Activated CD4-positive, alpha-beta T cell treated with anti-CD3 and anti-CD28 coated beads, Interleukin-2, amount 10 ng/mL, durations not matched to agents 7 days and 5 days (primary cell): ENCODE data around the gene PCDH12. TPM values are rescaled to one million over a fixed set of nuclear protein-coding genes. Genes with fewer than 3 reads are reported as not detected.

Experiments
- CTCF ChIA-PET: fragments of 350-600 bp; sonication (Branson Sonifier 250); formaldehyde crosslinking; loops from one replicate; lab custom pipeline; 2021; ENCODE audit warnings: antibody characterized with exemption; lab: Charles Lee
- POLR2A ChIA-PET: fragments of 350-600 bp; sonication (Branson Sonifier 250); formaldehyde crosslinking; loops from one replicate; lab custom pipeline; 2021; ENCODE audit warnings: antibody characterized with exemption; lab: Charles Lee
- DNase-seq: peaks from one replicate; pipeline ENCODE4 v3.0.0-alpha.2; 2020
- H3K27ac Mint-ChIP-seq: one replicate; pipeline ENCODE4 v1.8.0; 2021; ENCODE audit warnings: mild to moderate bottlenecking, moderate library complexity, mixed read lengths
- H3K27me3 Mint-ChIP-seq: one replicate; pipeline ENCODE4 v1.8.0; 2021; ENCODE audit warnings: mixed read lengths
- H3K36me3 Mint-ChIP-seq: one replicate; pipeline ENCODE4 v1.8.0; 2021; ENCODE audit warnings: low read depth, mixed read lengths
- H3K4me1 Mint-ChIP-seq: one replicate; pipeline ENCODE4 v1.8.0; 2021; ENCODE audit warnings: mixed read lengths
- H3K4me3 Mint-ChIP-seq: one replicate; pipeline ENCODE4 v1.8.0; 2021; ENCODE audit warnings: mild to moderate bottlenecking, moderate library complexity, mixed read lengths
- H3K9me3 Mint-ChIP-seq: one replicate; pipeline ENCODE4 v1.8.0; 2021; ENCODE audit warnings: mixed read lengths
- total RNA-seq, 2 experiments: library from RNA; stranded (reverse); gene quantifications; one replicate each; pipeline ENCODE4 v1.2.3, GENCODE V29; 2021

The PCDH12 gene
- total RNA-seq, 2 experiments from 2014 or later: 0.73 to 0.82 TPM

- no peaks in the 10 kb centered on the region for H3K36me3 Mint-ChIP-seq
- no peak for DNase-seq
- no peaks in the 10 kb centered on the region for H3K9me3 Mint-ChIP-seq
- H3K4me1 Mint-ChIP-seq: peaks cover 46% of the 10 kb centered on the region
- ChIA-PET CTCF (interaction anchor here (0.5 to 2.0 kb wide), 8 partner anchors 23 to 359 kb away, joined by 3 to 7 read pairs (median 4); partner anchors contain the start of genes DELE1, FCHSD1 and PCDH1), POLR2A (no interaction called here)
- H3K27me3 Mint-ChIP-seq: no peaks in the 10 kb centered on the region
- no peak overlapping the region for H3K27ac Mint-ChIP-seq
- no peak overlapping the region for H3K4me3 Mint-ChIP-seq
Measured at GRCh38 chr5:141963701-141964100, 5.7 kb upstream of the PCDH12 start.

GRCh38 chr5:141961466-141961865, 3.5 kb upstream of the PCDH12 start:
- no peak for DNase-seq
- Mint-ChIP-seq H3K27me3 (no peaks in the 10 kb centered on the region), H3K4me1 (peaks cover 53% of the 10 kb centered on the region), H3K36me3 (no peaks in the 10 kb centered on the region), H3K4me3 (no peak overlapping the region), H3K27ac (peak overlapping the region; percentile 95), H3K9me3 (no peaks in the 10 kb centered on the region)
- POLR2A ChIA-PET: interaction anchor here (0.5 to 2.2 kb wide), 3 partner anchors 8 to 278 kb away, joined by 3 to 13 read pairs (median 3); partner anchors contain the start of gene RNF14
- CTCF ChIA-PET: interaction anchor here (0.6 to 7.5 kb wide), 32 partner anchors 9 to 448 kb away, joined by 3 to 107 read pairs (median 6); partner anchors contain the start of genes ARAP3, DELE1, NDFIP1 and PCDH1

GRCh38 chr5:141960449-141961323, 2.7 kb upstream of the PCDH12 start:
- peak overlapping the region; percentile 46 for H3K4me3 Mint-ChIP-seq
- H3K36me3 Mint-ChIP-seq: no peaks in the 10 kb centered on the region
- peak; percentile 95 for DNase-seq
- CTCF ChIA-PET: interaction anchor here (0.6 to 7.5 kb wide), 42 partner anchors 10 to 448 kb away, joined by 3 to 107 read pairs (median 5); partner anchors contain the start of genes ARAP3, DELE1, NDFIP1 and PCDH1
- peak overlapping the region; percentile 95 for H3K27ac Mint-ChIP-seq
- POLR2A ChIA-PET: interaction anchor here (0.7 to 2.2 kb wide), 3 partner anchors 8 to 268 kb away, joined by 3 to 13 read pairs (median 4); partner anchors contain the start of gene RNF14
- no peaks in the 10 kb centered on the region for H3K9me3 Mint-ChIP-seq
- peaks cover 53% of the 10 kb centered on the region for H3K4me1 Mint-ChIP-seq
- H3K27me3 Mint-ChIP-seq: no peaks in the 10 kb centered on the region

- no peak overlapping the region for H3K4me3 Mint-ChIP-seq
- ChIA-PET CTCF (interaction anchor here (0.6 to 7.5 kb wide), 33 partner anchors 9 to 396 kb away, joined by 3 to 107 read pairs (median 6); partner anchors contain the start of genes ARAP3, DELE1, NDFIP1 and PCDH1), POLR2A (interaction anchor here (1.1 to 2.2 kb wide), 2 partner anchors 9 to 267 kb away, joined by 3 to 13 read pairs; partner anchors contain the start of gene RNF14)
- no peaks in the 10 kb centered on the region for H3K36me3 Mint-ChIP-seq
- H3K27ac Mint-ChIP-seq: peak overlapping the region; percentile 55
- no peaks in the 10 kb centered on the region for H3K27me3 Mint-ChIP-seq
- DNase-seq: peak; percentile 22
- no peaks in the 10 kb centered on the region for H3K9me3 Mint-ChIP-seq
- peaks cover 53% of the 10 kb centered on the region for H3K4me1 Mint-ChIP-seq
Measured at GRCh38 chr5:141960018-141960417, 2.0 kb upstream of the PCDH12 start.

- H3K9me3 Mint-ChIP-seq: no peaks in the 10 kb centered on the region
- DNase-seq: no peak
- H3K4me3 Mint-ChIP-seq: peak overlapping the region; percentile 65
- POLR2A ChIA-PET: interaction anchor here (0.6 kb wide), 1 partner anchor 9 kb away, joined by 3 read pairs; no protein-coding TSS in a partner anchor
- peaks cover 60% of the 10 kb centered on the region for H3K4me1 Mint-ChIP-seq
- peak overlapping the region; percentile 86 for H3K27ac Mint-ChIP-seq
- no peaks in the 10 kb centered on the region for H3K36me3 Mint-ChIP-seq
- H3K27me3 Mint-ChIP-seq: no peaks in the 10 kb centered on the region
- CTCF ChIA-PET: interaction anchor here (0.9 to 7.5 kb wide), 12 partner anchors 12 to 409 kb away, joined by 3 to 107 read pairs (median 19); partner anchors contain the start of gene RNF14
Measured at GRCh38 chr5:141958546-141959172, 657 bp upstream of the PCDH12 start.

- Mint-ChIP-seq H3K27ac (peak overlapping the region; percentile 86), H3K4me3 (peak overlapping the region; percentile 65), H3K27me3 (no peaks in the 10 kb centered on the region), H3K36me3 (no peaks in the 10 kb centered on the region), H3K9me3 (no peaks in the 10 kb centered on the region), H3K4me1 (peaks cover 58% of the 10 kb centered on the region)
- ChIA-PET POLR2A (interaction anchor here (1.0 kb wide), 1 partner anchor 12 kb away, joined by 4 read pairs; no protein-coding TSS in a partner anchor), CTCF (interaction anchor here (1.1 to 7.5 kb wide), 6 partner anchors 13 to 338 kb away, joined by 3 to 107 read pairs (median 50); partner anchors contain the start of gene RNF14)
- DNase-seq: no peak
Measured at GRCh38 chr5:141957367-141957996, 520 bp downstream of the PCDH12 start.

GRCh38 chr5:141954194-141954593, 3.8 kb downstream of the PCDH12 start:
- H3K27ac Mint-ChIP-seq: no peak overlapping the region
- H3K27me3 Mint-ChIP-seq: no peaks in the 10 kb centered on the region
- H3K36me3 Mint-ChIP-seq: no peaks in the 10 kb centered on the region
- ChIA-PET CTCF (interaction anchor here (0.9 to 2.8 kb wide), 3 partner anchors 12 to 74 kb away, joined by 3 to 9 read pairs (median 5); partner anchors contain the start of gene RNF14), POLR2A (no interaction called here)
- no peaks in the 10 kb centered on the region for H3K9me3 Mint-ChIP-seq
- H3K4me3 Mint-ChIP-seq: no peak overlapping the region
- DNase-seq: no peak
- H3K4me1 Mint-ChIP-seq: peaks cover 50% of the 10 kb centered on the region

GRCh38 chr5:141952020-141952419, 6.0 kb downstream of the PCDH12 start:
- H3K36me3 Mint-ChIP-seq: no peaks in the 10 kb centered on the region
- H3K4me3 Mint-ChIP-seq: no peak overlapping the region
- H3K4me1 Mint-ChIP-seq: peaks cover 30% of the 10 kb centered on the region
- no peaks in the 10 kb centered on the region for H3K9me3 Mint-ChIP-seq
- ChIA-PET POLR2A (no interaction called here), CTCF (interaction anchor here (0.6 to 3.2 kb wide), 3 partner anchors 9 to 17 kb away, joined by 3 to 21 read pairs (median 5); partner anchors contain the start of gene RNF14)
- no peak for DNase-seq
- no peaks in the 10 kb centered on the region for H3K27me3 Mint-ChIP-seq
- H3K27ac Mint-ChIP-seq: peak overlapping the region; percentile 58

GRCh38 chr5:141951332-141951781, 6.6 kb downstream of the PCDH12 start:
- Mint-ChIP-seq H3K27ac (peak overlapping the region; percentile 58), H3K4me3 (no peak overlapping the region)

GRCh38 chr5:141950207-141951005, 7.6 kb downstream of the PCDH12 start:
- Mint-ChIP-seq H3K27me3 (no peaks in the 10 kb centered on the region), H3K4me3 (no peak overlapping the region), H3K9me3 (no peaks in the 10 kb centered on the region), H3K27ac (no peak overlapping the region), H3K36me3 (no peaks in the 10 kb centered on the region), H3K4me1 (peaks cover 29% of the 10 kb centered on the region)
- no peak for DNase-seq
- ChIA-PET CTCF (interaction anchor here (0.6 to 3.2 kb wide), 5 partner anchors 10 to 259 kb away, joined by 3 to 21 read pairs (median 4); partner anchors contain the start of gene RNF14), POLR2A (no interaction called here)

More at GRCh38 chr5:141951332-141951781, 6.6 kb downstream of the PCDH12 start:
- peak; percentile 22 for DNase-seq
- ChIA-PET POLR2A (no interaction called here), CTCF (interaction anchor here (0.6 to 3.2 kb wide), 5 partner anchors 10 to 259 kb away, joined by 3 to 21 read pairs (median 4); partner anchors contain the start of gene RNF14)
- no peaks in the 10 kb centered on the region for H3K36me3 Mint-ChIP-seq
- H3K4me1 Mint-ChIP-seq: peaks cover 29% of the 10 kb centered on the region
- no peaks in the 10 kb centered on the region for H3K27me3 Mint-ChIP-seq
- H3K9me3 Mint-ChIP-seq: no peaks in the 10 kb centered on the region

- no peaks in the 10 kb centered on the region for H3K27me3 Mint-ChIP-seq
Measured at GRCh38 chr5:141949511-141949910, 8.5 kb downstream of the PCDH12 start.

More at GRCh38 chr5:141949511-141949910, 8.5 kb downstream of the PCDH12 start:
- CTCF ChIA-PET: interaction anchor here (0.6 to 3.2 kb wide), 2 partner anchors 11 to 75 kb away, joined by 4 to 21 read pairs; no protein-coding TSS in a partner anchor
- no peaks in the 10 kb centered on the region for H3K36me3 Mint-ChIP-seq
- no peak overlapping the region for H3K4me3 Mint-ChIP-seq
- no peak for DNase-seq
- POLR2A ChIA-PET: no interaction called here
- H3K27ac Mint-ChIP-seq: no peak overlapping the region
- no peaks in the 10 kb centered on the region for H3K9me3 Mint-ChIP-seq
- peaks cover 27% of the 10 kb centered on the region for H3K4me1 Mint-ChIP-seq
